B cell (primary cell): ENCODE data around the gene RASA2. TPM values are rescaled to one million over a fixed set of nuclear protein-coding genes. Genes with fewer than 3 reads are reported as not detected.

Experiments used
- ATAC-seq: fragments of 200-7000 bp; cut with Tn5 transposase; one replicate; pipeline ENCODE4 v1.10.0; 2021; ENCODE audit warnings: low read depth, mild to moderate bottlenecking, moderate number of reproducible peaks, moderate library complexity
- CTCF ChIA-PET: fragments of 350-600 bp; sonication (Branson Sonifier 250); formaldehyde crosslinking; loops from one replicate; lab custom pipeline; 2021; ENCODE audit warnings: antibody characterized with exemption, inconsistent platforms; lab: Charles Lee
- POLR2A ChIA-PET: fragments of 350-600 bp; sonication (Branson Sonifier 250); formaldehyde crosslinking; loops from one replicate; lab custom pipeline; 2021; ENCODE audit warnings: antibody characterized with exemption; lab: Charles Lee
- DNase-seq: peaks from one replicate; pipeline ENCODE4 v3.0.0; 2013
- H2AFZ ChIP-seq: 2 replicates; pipeline ENCODE4 v1.6.1; 2012; ENCODE audit warnings: mild to moderate bottlenecking, low read depth, low read length; ENCODE audit not compliant: insufficient read depth, poor library complexity, severe bottlenecking
- H3K27ac ChIP-seq, 2 donors: 1 replicate in 1 of 2; 2 replicates in 1 of 2; pipeline ENCODE4 v1.5.1; 2012 to 2013; ENCODE audit warnings: low read length in 2 of 2, mild to moderate bottlenecking in 2 of 2, moderate library complexity in 1 of 2
- H3K27me3 ChIP-seq, 4 experiments: fragments of 200-600 bp in 1 of 4; sonication (generic) in 1 of 4; replicated peaks in 1 of 4; 1 replicate in 2 of 4; 2 replicates in 2 of 4; pipeline versions ENCODE4 v1.6.1 to v1.7.0; 2013 to 2016; ENCODE audit warnings: low read length in 3 of 4, mild to moderate bottlenecking in 2 of 4, mixed read lengths in 1 of 4, moderate library complexity in 1 of 4; ENCODE audit not compliant: insufficient read depth in 4 of 4, control insufficient read depth in 3 of 4; ENCODE audit errors: control extremely low read depth in 1 of 4
- H3K36me3 ChIP-seq, 2 experiments: replicated peaks in 1 of 2; 1 replicate in 1 of 2; 2 replicates in 1 of 2; pipeline versions ENCODE4 v1.6.1 to v1.7.1; 2013; ENCODE audit warnings: low read length in 1 of 2; ENCODE audit not compliant: insufficient read depth in 2 of 2, control insufficient read depth in 1 of 2; ENCODE audit errors: control extremely low read depth in 1 of 2, extremely low read depth in 1 of 2
- H3K4me1 ChIP-seq, 2 donors: fragments of 200-600 bp in 1 of 2; sonication (generic) in 1 of 2; 1 replicate in 1 of 2; 2 replicates in 1 of 2; pipeline versions ENCODE4 v1.5.1 to v1.6.1; 2013 to 2017; ENCODE audit warnings: low read length in 2 of 2; ENCODE audit not compliant: control insufficient read depth in 2 of 2, insufficient read depth in 2 of 2
- H3K4me2 ChIP-seq: replicated peaks from 2 replicates; pipeline ENCODE3; 2012; ENCODE audit warnings: mild to moderate bottlenecking, low read depth, low read length; ENCODE audit not compliant: poor library complexity, severe bottlenecking
- H3K4me3 ChIP-seq, 5 experiments: fragments of 200-600 bp in 1 of 5; sonication (generic) in 1 of 5; 1 replicate in 3 of 5; 2 replicates in 2 of 5; pipeline versions ENCODE4 v1.5.1 to v1.7.0; 2011 to 2016; ENCODE audit warnings: low read length in 4 of 5, mild to moderate bottlenecking in 4 of 5, low read depth in 2 of 5, control low read depth in 1 of 5, moderate library complexity in 1 of 5; ENCODE audit not compliant: insufficient read depth in 1 of 5; ENCODE audit errors: control extremely low read depth in 1 of 5, extremely low read depth in 1 of 5
- H3K79me2 ChIP-seq: fragments of 200-600 bp; sonication (generic); one replicate; pipeline ENCODE4 v1.6.0; 2016; ENCODE audit warnings: low read length; ENCODE audit not compliant: control insufficient read depth, insufficient read depth
- H3K9ac ChIP-seq: fragments of 200-600 bp; sonication (generic); 2 replicates; pipeline ENCODE4 v1.6.1; 2017; ENCODE audit warnings: mild to moderate bottlenecking, low read length, moderate library complexity
- H3K9me3 ChIP-seq, 3 donors: one replicate each; pipeline versions ENCODE4 v1.6.1 to v1.7.1; 2013; ENCODE audit warnings: low read length in 2 of 3; ENCODE audit not compliant: control insufficient read depth in 2 of 3, insufficient read depth in 1 of 3; ENCODE audit errors: control extremely low read depth in 1 of 3
- H4K20me1 ChIP-seq: 2 replicates; pipeline ENCODE4 v1.6.0; 2012; ENCODE audit warnings: mild to moderate bottlenecking, low read length; ENCODE audit not compliant: insufficient read depth, control insufficient read depth, poor library complexity, severe bottlenecking
- H3K27ac Mint-ChIP-seq: one replicate; pipeline ENCODE4 v1.8.0; 2021; ENCODE audit warnings: mixed read lengths
- H3K27me3 Mint-ChIP-seq: one replicate; pipeline ENCODE4 v1.8.0; 2021; ENCODE audit warnings: mixed read lengths
- H3K4me1 Mint-ChIP-seq: one replicate; pipeline ENCODE4 v1.8.0; 2021; ENCODE audit warnings: mixed read lengths
- H3K4me3 Mint-ChIP-seq: one replicate; pipeline ENCODE4 v1.8.0; 2021; ENCODE audit warnings: mixed read lengths
- H3K9me3 Mint-ChIP-seq: one replicate; pipeline ENCODE4 v1.8.0; 2022; ENCODE audit warnings: mixed read lengths; ENCODE audit not compliant: insufficient read depth
- CTCF ChIP-seq: fragments of 200-600 bp; IDR thresholded peaks from one replicate; pipeline ENCODE4 v1.8.0; 2022; ENCODE audit warnings: antibody characterized with exemption, mild to moderate bottlenecking
- EZH2 ChIP-seq: IDR thresholded peaks from 2 replicates; pipeline ENCODE4 v1.6.1; 2012; ENCODE audit warnings: borderline replicate concordance, low read depth, mild to moderate bottlenecking, moderate library complexity, low read length; ENCODE audit not compliant: insufficient read depth, poor library complexity, severe bottlenecking
- WGBS: methylation state at CpG from one replicate; pipeline ENCODE4 v1.1.5; 2013; ENCODE audit warnings: missing lambda C conversion rate; ENCODE audit not compliant: insufficient coverage; 5-methylcytosine and 5-hydroxymethylcytosine counted together
- intact Hi-C: fragments of 100-400 bp; cut with micrococcal nuclease; formaldehyde crosslinking; loops from one replicate; pipeline ENCODE4 v1.10.0; 2022
- polyA plus RNA-seq: library from polyadenylated mRNA; depleted of rRNA; stranded (reverse); fragments of >200 nt; gene quantifications from 2 replicates; pipeline ENCODE4 v1.2.3, GENCODE V29; 2012
- total RNA-seq, 2 donors: library from RNA; stranded (reverse); fragments of 120-200 nt in 1 of 2; gene quantifications; 1 replicate in 1 of 2; 2 replicates in 1 of 2; pipeline versions ENCODE4 v1.2.3 to v1.2.4, GENCODE V29; 2013 to 2022

RASA2 gene
- total and polyA plus RNA-seq, 2 donors (not counting 1 experiment from before 2014, with no cell fraction given) = 12.3 to 47.7 TPM

- no peaks in the 10 kb centered on the region for H3K27me3 ChIP-seq
- H2AFZ ChIP-seq = no peak overlapping the region
- H3K36me3 ChIP-seq = peaks cover 36 to 68% of the 10 kb centered on the region in 2 experiments
- H3K4me2 ChIP-seq = no peak overlapping the region
- ATAC-seq (no peak), DNase-seq (no peak)
- H3K79me2 ChIP-seq = no peaks in the 10 kb centered on the region
- H3K4me3 ChIP-seq = no peak overlapping the region
- no peak overlapping the region for H3K9ac ChIP-seq
- no peaks in the 10 kb centered on the region for H3K9me3 ChIP-seq
- Mint-ChIP-seq H3K27ac (no peak overlapping the region), H3K4me1 (no peaks in the 10 kb centered on the region), H3K4me3 (no peak overlapping the region), H3K9me3 (no peaks in the 10 kb centered on the region), H3K27me3 (no peaks in the 10 kb centered on the region)
- H3K4me1 ChIP-seq = no peaks in the 10 kb centered on the region
- CTCF ChIA-PET = interaction anchor here (2.1 kb wide), 1 partner anchor 148 kb away, joined by 6 read pairs; no protein-coding TSS in a partner anchor
- POLR2A ChIA-PET = no interaction called here
- intact Hi-C loops = no loop called here
- TF ChIP-seq EZH2 = no peak
- no peak for TF ChIP-seq CTCF
- no peak overlapping the region for H3K27ac ChIP-seq
- H4K20me1 ChIP-seq = no peaks in the 10 kb centered on the region
- 76% methylated on average over 3 of the region's 6 CpGs for WGBS
Observed at GRCh38 chr3:141608438-141608837, 121.6 kb downstream of the RASA2 start.

DNA sequence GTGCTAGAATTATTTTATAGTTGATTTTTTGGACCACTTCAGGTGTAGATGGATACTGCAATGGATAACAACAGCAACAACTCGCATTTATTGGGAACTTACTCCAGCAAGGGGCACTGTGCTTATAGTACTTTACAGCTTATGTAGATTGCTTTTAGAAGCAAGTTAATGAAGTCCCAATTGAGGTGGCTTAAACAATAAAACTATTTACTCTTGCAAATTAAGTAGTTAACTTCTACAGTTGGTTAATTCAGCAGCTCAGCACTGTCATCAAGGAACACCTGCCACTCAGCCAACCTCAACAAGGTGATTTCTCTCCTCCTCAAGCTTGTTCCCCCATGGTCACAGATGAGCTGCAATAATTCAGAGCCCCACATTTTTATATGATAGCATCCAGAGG, 124.1 kb downstream of the RASA2 start:
- 100% methylated on average over 1 of the region's 1 CpG for WGBS
- Mint-ChIP-seq H3K4me3 (no peak overlapping the region), H3K4me1 (no peaks in the 10 kb centered on the region), H3K27me3 (no peaks in the 10 kb centered on the region), H3K9me3 (no peaks in the 10 kb centered on the region), H3K27ac (no peak overlapping the region)
- Histone ChIP-seq H4K20me1 (no peaks in the 10 kb centered on the region), H3K4me1 (no peaks in the 10 kb centered on the region), H3K4me2 (no peak overlapping the region), H3K27ac (no peak overlapping the region), H3K36me3 (peaks cover 34 to 71% of the 10 kb centered on the region in 2 experiments), H2AFZ (no peak overlapping the region), H3K9me3 (no peaks in the 10 kb centered on the region), H3K4me3 (no peak overlapping the region), H3K9ac (no peak overlapping the region), H3K27me3 (no peaks in the 10 kb centered on the region), H3K79me2 (no peaks in the 10 kb centered on the region)
- ATAC-seq (no peak), DNase-seq (no peak)
- intact Hi-C loops = no loop called here
- CTCF ChIA-PET = interaction anchor here (0.6 kb wide), 1 partner anchor 1365 kb away, joined by 3 read pairs; no protein-coding TSS in a partner anchor
- POLR2A ChIA-PET = no interaction called here
- no peak for TF ChIP-seq CTCF
- TF ChIP-seq EZH2 = no peak
